GM12878 (cell line): ENCODE results near the gene FGF1. TPM values are rescaled to one million over a fixed set of nuclear protein-coding genes. Genes with fewer than 3 reads are reported as not detected.
A peak's percentile ranks its signal among the peaks of the same experiment; 100 is the strongest.

ENCODE experiments used
- ATAC-seq: fragments of 200-7000 bp; cut with Tn5 transposase; 3 replicates; pipeline ENCODE4 v1.9.1; 2020; ENCODE audit warnings: mild to moderate bottlenecking, moderate library complexity
- BruUV-seq: library from RNA; stranded (reverse); fragments of 400-500 nt; replicated peaks from 2 replicates; lab custom pipeline; 2021; lab: Mats Ljungman, UMichigan
- CTCF ChIA-PET: fragments of 300-600 bp; sonication (Branson Sonifier 250); formaldehyde crosslinking; extraction: SDS; loops from one replicate; lab custom pipeline; 2021; ENCODE audit warnings: inconsistent platforms; lab: Yijun Ruan, JAX
- POLR2A ChIA-PET: fragments of 350-600 bp; formaldehyde crosslinking; extraction: SDS; loops from one replicate; lab custom pipeline; 2021; ENCODE audit warnings: inconsistent platforms; lab: Charles Lee
- RAD21 ChIA-PET: fragments of 300-600 bp; sonication (Branson Sonifier 250); formaldehyde crosslinking; loops from one replicate; lab custom pipeline; 2023; ENCODE audit warnings: antibody characterized with exemption; ENCODE audit not compliant: unreplicated experiment; lab: Charles Lee
- SMC1A ChIA-PET: fragments of 300-600 bp; sonication (Branson Sonifier 250); formaldehyde crosslinking; loops from one replicate; lab custom pipeline; 2023; ENCODE audit not compliant: unreplicated experiment, uncharacterized antibody; lab: Charles Lee
- DNase-seq: peaks from one replicate; pipeline ENCODE4 v3.0.0-alpha.2; 2011; ENCODE audit warnings: low read depth, low spot score
- FAIRE-seq: peaks from 3 replicates; lab custom pipeline; 2011; peaks lifted over from hg19 to GRCh38; lab: Jason Lieb, UNC
- H2AFZ ChIP-seq: 2 replicates; pipeline ENCODE4 v1.6.0; 2011; ENCODE audit warnings: low read depth, low read length, control low read depth; ENCODE audit not compliant: control insufficient read depth
- H3K27ac ChIP-seq: 2 replicates; pipeline ENCODE4 v1.5.1; 2011; ENCODE audit warnings: control low read depth; ENCODE audit not compliant: control insufficient read depth, insufficient read depth
- H3K27me3 ChIP-seq, 2 experiments: replicated peaks in 1 of 2; 2 replicates each; pipeline versions ENCODE4 v1.6.0 to v1.6.1; 2011; ENCODE audit warnings: low read length in 1 of 2; ENCODE audit not compliant: control insufficient read depth in 2 of 2, insufficient read depth in 2 of 2
- H3K36me3 ChIP-seq, 2 experiments: 2 replicates each; pipeline ENCODE4 v1.5.1; 2011; ENCODE audit warnings: low read length in 1 of 2; ENCODE audit not compliant: control insufficient read depth in 2 of 2, insufficient read depth in 2 of 2
- H3K4me1 ChIP-seq: 2 replicates; pipeline ENCODE4 v1.6.1; 2011; ENCODE audit warnings: mild to moderate bottlenecking, low read length, moderate library complexity, mixed read lengths; ENCODE audit not compliant: control insufficient read depth, insufficient read depth
- H3K4me2 ChIP-seq: 2 replicates; pipeline ENCODE4 v1.6.0; 2011; ENCODE audit warnings: control low read depth; ENCODE audit not compliant: control insufficient read depth, insufficient read depth
- H3K4me3 ChIP-seq: fragments of 200-600 bp; sonication (generic); 2 replicates; pipeline ENCODE4 v1.5.1; 2016
- H3K79me2 ChIP-seq: 2 replicates; pipeline ENCODE4 v1.6.0; 2011; ENCODE audit warnings: low read length; ENCODE audit not compliant: control insufficient read depth, insufficient read depth
- H3K9ac ChIP-seq: 2 replicates; pipeline ENCODE4 v1.8.0; 2011; ENCODE audit warnings: low read length, control low read depth, mixed read lengths; ENCODE audit not compliant: control insufficient read depth, insufficient read depth
- H3K9me3 ChIP-seq: replicated peaks from 3 replicates; pipeline ENCODE4 v1.5.1; 2011; ENCODE audit warnings: mild to moderate bottlenecking, low read length; ENCODE audit not compliant: control insufficient read depth, insufficient read depth
- H4K20me1 ChIP-seq: 2 replicates; pipeline ENCODE4 v1.6.0; 2011; ENCODE audit not compliant: control insufficient read depth, insufficient read depth
- HDAC6 ChIP-seq: fragments of 200-600 bp; sonication (generic); IDR thresholded peaks from one replicate; pipeline ENCODE4 v1.8.0; 2017; ENCODE audit warnings: antibody characterized with exemption; ENCODE audit not compliant: unreplicated experiment
- TBL1XR1 ChIP-seq: IDR thresholded peaks from 2 replicates; pipeline ENCODE4 v1.6.1; 2012; ENCODE audit warnings: low read depth, low read length, improper control_type of control experiment
- WGBS: methylation state at CpG from one replicate; pipeline ENCODE4 v1.1.6; 2016; ENCODE audit warnings: low lambda C conversion rate; ENCODE audit not compliant: insufficient replicate concordance, insufficient coverage; ENCODE audit errors: missing lambda C conversion rate; 5-methylcytosine and 5-hydroxymethylcytosine counted together
- in situ Hi-C: fragments of 300-500 bp; cut with MboI; formaldehyde crosslinking; loops from 9 replicates; pipeline ENCODE4 v1.14.3; 2018; ENCODE audit warnings: mixed read lengths
- intact Hi-C: fragments of 100-400 bp; cut with micrococcal nuclease; formaldehyde crosslinking; loops from one replicate; pipeline ENCODE4 v1.14.2; 2022; ENCODE audit not compliant: unreplicated experiment
- polyA plus RNA-seq, 11 experiments: library from polyadenylated mRNA; depleted of rRNA in 4 of 11; unstranded in 6 of 11; stranded (reverse) in 5 of 11; fragments of >200 nt; fragmentation: Nextera tagmentation in 4 of 11; fragmentation: Illumina TruSeq in 1 of 11; extraction: Ambion mirVana in 4 of 11; extraction: Trizol in 1 of 11; gene quantifications; 1 replicate in 1 of 11; 2 replicates in 10 of 11; pipeline versions ENCODE4 v1.2.1 to v1.2.3, GENCODE V29; 2011 to 2016; ENCODE audit warnings: inconsistent platforms in 2 of 11, missing spikeins in 2 of 11, low read depth in 1 of 11
- total RNA-seq, 4 experiments: library from RNA; depleted of rRNA in 3 of 4; stranded (reverse); fragments of >200 nt in 3 of 4; fragmentation: Illumina TruSeq in 1 of 4; extraction: Trizol in 1 of 4; gene quantifications; 2 replicates each; pipeline versions ENCODE4 v1.2.1 to v1.2.3, GENCODE V29; 2013 to 2021
- TF ChIP-seq, protein P1 (sequence below), 3 experiments: IDR thresholded peaks in 2 of 3; conservative IDR thresholded peaks in 1 of 3; 2 replicates each; pipeline ENCODE4 v1.5.1; 2011; ENCODE audit warnings: low read depth in 3 of 3, low read length in 3 of 3, mild to moderate bottlenecking in 3 of 3, control low read depth in 2 of 3, moderate library complexity in 2 of 3, inconsistent platforms in 1 of 3, mixed read lengths in 1 of 3; ENCODE audit not compliant: control insufficient read depth in 2 of 3, insufficient read depth in 1 of 3; ENCODE audit errors: extremely low read depth in 1 of 3
- TF ChIP-seq, protein P2 (sequence below): fragments of 450-650 bp; IDR thresholded peaks from 2 replicates; pipeline ENCODE4 v1.6.1; 2017; ENCODE audit warnings: low read depth, mild to moderate bottlenecking, moderate library complexity
- TF ChIP-seq, protein P3 (sequence below): fragments of 450-650 bp; IDR thresholded peaks from 2 replicates; pipeline ENCODE4 v1.6.1; 2018; ENCODE audit warnings: borderline replicate concordance, mild to moderate bottlenecking; ENCODE audit not compliant: partially characterized antibody

The FGF1 gene
- total and polyA plus RNA-seq, 10 of the 15 experiments (the other 5 are each of a cell fraction or from before 2014, with no cell fraction given) = not detected

DNA sequence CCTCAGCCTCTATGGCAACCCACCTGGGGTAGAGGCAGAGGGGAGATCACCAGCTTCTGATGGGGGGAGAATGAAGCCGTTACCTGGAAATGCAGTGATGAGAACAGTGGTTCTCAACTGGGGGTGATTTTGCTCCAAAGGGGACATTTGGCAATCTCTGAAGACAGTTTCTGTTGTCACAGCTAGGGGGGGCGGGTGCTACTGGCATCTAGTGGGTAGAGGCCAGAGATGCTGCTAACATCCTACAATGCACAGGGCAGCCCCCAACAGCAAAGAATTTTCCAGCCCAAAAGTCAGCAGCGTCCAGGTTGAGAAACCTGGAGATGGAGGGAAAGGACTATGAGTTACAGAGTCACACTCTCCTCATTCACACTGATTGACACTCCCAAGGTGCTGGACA is 84.5 kb downstream of the FGF1 start:
- DNase-seq = no peak
- Histone ChIP-seq H3K4me2 (no peak overlapping the region), H3K9me3 (no peaks in the 10 kb centered on the region), H3K27ac (no peak overlapping the region), H3K9ac (no peak overlapping the region), H3K27me3 (no peaks in the 10 kb centered on the region; a peak in 2 of 4 replicates), H3K4me1 (no peaks in the 10 kb centered on the region), H4K20me1 (no peaks in the 10 kb centered on the region), H3K4me3 (no peak overlapping the region), H3K36me3 (no peaks in the 10 kb centered on the region), H3K79me2 (no peaks in the 10 kb centered on the region), H2AFZ (no peak overlapping the region)
- no TSS peak for BruUV-seq
- ChIA-PET SMC1A (no interaction called here), POLR2A (no interaction called here), RAD21 (no interaction called here), CTCF (no interaction called here)
- TF ChIP-seq, protein P1, sequence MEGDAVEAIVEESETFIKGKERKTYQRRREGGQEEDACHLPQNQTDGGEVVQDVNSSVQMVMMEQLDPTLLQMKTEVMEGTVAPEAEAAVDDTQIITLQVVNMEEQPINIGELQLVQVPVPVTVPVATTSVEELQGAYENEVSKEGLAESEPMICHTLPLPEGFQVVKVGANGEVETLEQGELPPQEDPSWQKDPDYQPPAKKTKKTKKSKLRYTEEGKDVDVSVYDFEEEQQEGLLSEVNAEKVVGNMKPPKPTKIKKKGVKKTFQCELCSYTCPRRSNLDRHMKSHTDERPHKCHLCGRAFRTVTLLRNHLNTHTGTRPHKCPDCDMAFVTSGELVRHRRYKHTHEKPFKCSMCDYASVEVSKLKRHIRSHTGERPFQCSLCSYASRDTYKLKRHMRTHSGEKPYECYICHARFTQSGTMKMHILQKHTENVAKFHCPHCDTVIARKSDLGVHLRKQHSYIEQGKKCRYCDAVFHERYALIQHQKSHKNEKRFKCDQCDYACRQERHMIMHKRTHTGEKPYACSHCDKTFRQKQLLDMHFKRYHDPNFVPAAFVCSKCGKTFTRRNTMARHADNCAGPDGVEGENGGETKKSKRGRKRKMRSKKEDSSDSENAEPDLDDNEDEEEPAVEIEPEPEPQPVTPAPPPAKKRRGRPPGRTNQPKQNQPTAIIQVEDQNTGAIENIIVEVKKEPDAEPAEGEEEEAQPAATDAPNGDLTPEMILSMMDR (IDR thresholded peaks at IDR 0.05 in 2 of 3, conservative IDR thresholded peaks at IDR 0.05 in 1 of 3; ENCODE audit: control insufficient read depth in 2 of 3, extremely low read depth in 1 of 3, insufficient read depth in 1 of 3, low read depth in 3 of 3, low read length in 3 of 3) = peak in 1 of 3 experiments; percentile 7; a peak in 1 of 6 replicates
- TF ChIP-seq TBL1XR1 = no peak
- intact Hi-C loops = no loop called here
- in situ Hi-C loops = no loop called here
- FAIRE-seq = no peak
- WGBS = 2% methylated on average over 3 of the region's 3 CpGs
- ATAC-seq = no peak; the same call in 2 of the 3 replicates

DNA sequence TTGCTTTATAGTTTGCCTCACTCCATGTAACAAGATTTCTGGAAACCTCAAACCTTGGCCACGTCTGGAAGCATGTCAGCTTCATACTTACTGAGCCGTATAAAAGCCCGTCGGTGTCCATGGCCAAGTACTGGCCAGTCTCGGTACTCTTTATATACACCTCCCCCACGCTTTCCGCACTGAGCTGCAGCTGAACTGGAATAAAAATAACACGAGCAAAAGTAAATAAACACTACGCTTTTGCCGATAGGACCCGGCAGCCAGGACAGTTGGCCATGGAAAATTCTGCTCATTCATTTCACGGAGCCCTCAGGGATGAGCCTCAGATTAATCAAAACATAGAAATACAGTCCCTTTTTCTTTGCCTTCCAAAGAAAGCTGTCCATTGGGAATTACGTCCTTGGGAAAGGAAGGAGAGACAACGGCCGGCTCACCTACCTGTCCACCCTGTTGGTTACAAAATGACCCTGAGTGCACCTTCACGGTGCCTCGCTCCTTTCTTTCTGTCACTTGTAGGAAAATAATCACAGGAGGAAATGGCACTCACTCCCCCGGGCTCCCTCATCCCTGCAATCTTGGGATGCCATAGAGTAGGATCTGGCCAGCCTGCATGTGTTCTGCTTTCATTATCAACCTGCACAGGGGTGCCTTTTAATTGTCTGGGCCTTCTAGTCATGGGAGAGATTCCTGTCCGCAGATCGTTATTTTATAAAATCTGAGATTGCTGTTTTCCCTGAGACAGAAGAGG is 85.1 kb downstream of the FGF1 start:
- Histone ChIP-seq H3K4me2 (no peak overlapping the region), H3K79me2 (no peaks in the 10 kb centered on the region), H3K9me3 (no peaks in the 10 kb centered on the region), H4K20me1 (no peaks in the 10 kb centered on the region), H3K4me3 (no peak overlapping the region), H2AFZ (no peak overlapping the region), H3K9ac (no peak overlapping the region), H3K4me1 (no peaks in the 10 kb centered on the region), H3K27me3 (no peaks in the 10 kb centered on the region; a peak in 2 of 4 replicates), H3K27ac (no peak overlapping the region), H3K36me3 (no peaks in the 10 kb centered on the region)
- SMC1A ChIA-PET = no interaction called here
- intact Hi-C loops = no loop called here
- CTCF ChIA-PET = no interaction called here
- POLR2A ChIA-PET = no interaction called here
- no TSS peak for BruUV-seq
- no peak for ATAC-seq
- RAD21 ChIA-PET = no interaction called here
- no peak for DNase-seq
- FAIRE-seq = no peak
- 55% methylated on average over 20 of the region's 20 CpGs for WGBS
- in situ Hi-C loops = no loop called here
- TF ChIP-seq, protein P2, sequence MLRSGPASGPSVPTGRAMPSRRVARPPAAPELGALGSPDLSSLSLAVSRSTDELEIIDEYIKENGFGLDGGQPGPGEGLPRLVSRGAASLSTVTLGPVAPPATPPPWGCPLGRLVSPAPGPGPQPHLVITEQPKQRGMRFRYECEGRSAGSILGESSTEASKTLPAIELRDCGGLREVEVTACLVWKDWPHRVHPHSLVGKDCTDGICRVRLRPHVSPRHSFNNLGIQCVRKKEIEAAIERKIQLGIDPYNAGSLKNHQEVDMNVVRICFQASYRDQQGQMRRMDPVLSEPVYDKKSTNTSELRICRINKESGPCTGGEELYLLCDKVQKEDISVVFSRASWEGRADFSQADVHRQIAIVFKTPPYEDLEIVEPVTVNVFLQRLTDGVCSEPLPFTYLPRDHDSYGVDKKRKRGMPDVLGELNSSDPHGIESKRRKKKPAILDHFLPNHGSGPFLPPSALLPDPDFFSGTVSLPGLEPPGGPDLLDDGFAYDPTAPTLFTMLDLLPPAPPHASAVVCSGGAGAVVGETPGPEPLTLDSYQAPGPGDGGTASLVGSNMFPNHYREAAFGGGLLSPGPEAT = no peak
- no peak for TF ChIP-seq HDAC6
- TF ChIP-seq, protein P3, sequence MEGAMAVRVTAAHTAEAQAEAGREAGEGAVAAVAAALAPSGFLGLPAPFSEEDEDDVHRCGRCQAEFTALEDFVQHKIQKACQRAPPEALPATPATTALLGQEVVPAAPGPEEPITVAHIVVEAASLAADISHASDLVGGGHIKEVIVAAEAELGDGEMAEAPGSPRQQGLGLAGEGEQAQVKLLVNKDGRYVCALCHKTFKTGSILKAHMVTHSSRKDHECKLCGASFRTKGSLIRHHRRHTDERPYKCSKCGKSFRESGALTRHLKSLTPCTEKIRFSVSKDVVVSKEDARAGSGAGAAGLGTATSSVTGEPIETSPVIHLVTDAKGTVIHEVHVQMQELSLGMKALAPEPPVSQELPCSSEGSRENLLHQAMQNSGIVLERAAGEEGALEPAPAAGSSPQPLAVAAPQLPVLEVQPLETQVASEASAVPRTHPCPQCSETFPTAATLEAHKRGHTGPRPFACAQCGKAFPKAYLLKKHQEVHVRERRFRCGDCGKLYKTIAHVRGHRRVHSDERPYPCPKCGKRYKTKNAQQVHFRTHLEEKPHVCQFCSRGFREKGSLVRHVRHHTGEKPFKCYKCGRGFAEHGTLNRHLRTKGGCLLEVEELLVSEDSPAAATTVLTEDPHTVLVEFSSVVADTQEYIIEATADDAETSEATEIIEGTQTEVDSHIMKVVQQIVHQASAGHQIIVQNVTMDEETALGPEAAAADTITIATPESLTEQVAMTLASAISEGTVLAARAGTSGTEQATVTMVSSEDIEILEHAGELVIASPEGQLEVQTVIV = no peak
